NAMALWA (cell line): ENCODE data around the gene LPCAT1.
"Not testable (repeated sequence)": the region's sequence is repeated elsewhere in the genome, so short reads cannot be mapped to it uniquely, and the experiment has no call there.

Source experiments
- DNase-seq: peaks from one replicate; pipeline ENCODE4 v3.0.0-alpha.2; 2015; ENCODE audit warnings: low spot score

Gene LPCAT1

DNA sequence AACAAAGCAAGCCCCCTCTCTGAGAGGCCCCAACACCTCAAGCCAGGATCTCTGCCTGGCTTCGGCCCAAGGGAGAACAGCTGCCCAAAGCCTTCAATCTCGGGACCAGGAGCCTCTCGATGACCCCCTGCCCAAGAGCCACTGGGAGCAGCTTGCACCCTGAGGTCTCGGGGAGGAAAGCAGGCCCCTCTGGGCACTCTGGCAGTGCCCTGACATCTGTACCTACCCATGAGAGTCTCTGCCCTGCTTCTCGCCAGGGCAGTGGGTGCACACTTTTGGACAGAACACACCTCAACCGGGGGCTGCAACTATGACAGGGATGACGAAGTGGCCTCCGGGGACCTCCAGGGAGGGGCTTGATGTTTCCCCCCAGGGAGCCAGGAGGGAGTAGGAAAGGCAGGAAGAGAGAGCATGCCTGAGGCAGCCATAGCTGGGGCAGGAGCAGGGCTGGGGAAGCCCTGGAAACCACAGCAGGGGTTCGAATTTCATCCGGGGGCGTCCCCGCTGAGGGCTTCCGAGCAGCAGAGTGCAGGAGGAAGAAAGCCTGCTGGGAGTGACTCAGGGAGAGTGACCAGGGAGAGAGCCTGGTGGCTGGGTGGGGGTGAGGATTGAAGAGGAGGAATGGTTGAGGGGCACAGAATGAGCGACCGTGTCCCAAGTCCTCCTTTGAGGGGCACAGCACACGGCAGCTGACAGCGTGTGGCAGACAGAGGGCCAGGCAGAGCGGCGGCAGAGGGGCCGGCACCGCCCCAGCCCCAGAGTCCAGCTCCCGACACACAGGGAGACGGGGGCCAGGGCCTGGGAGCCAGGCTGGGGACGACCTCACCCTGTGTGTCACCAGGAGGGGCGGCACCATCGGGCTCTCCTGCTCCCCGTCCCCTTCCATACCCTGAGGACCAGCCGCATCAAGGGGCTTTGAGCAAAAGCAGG, 1.8 kb downstream of the LPCAT1 start:
- no peak for DNase-seq

DNA sequence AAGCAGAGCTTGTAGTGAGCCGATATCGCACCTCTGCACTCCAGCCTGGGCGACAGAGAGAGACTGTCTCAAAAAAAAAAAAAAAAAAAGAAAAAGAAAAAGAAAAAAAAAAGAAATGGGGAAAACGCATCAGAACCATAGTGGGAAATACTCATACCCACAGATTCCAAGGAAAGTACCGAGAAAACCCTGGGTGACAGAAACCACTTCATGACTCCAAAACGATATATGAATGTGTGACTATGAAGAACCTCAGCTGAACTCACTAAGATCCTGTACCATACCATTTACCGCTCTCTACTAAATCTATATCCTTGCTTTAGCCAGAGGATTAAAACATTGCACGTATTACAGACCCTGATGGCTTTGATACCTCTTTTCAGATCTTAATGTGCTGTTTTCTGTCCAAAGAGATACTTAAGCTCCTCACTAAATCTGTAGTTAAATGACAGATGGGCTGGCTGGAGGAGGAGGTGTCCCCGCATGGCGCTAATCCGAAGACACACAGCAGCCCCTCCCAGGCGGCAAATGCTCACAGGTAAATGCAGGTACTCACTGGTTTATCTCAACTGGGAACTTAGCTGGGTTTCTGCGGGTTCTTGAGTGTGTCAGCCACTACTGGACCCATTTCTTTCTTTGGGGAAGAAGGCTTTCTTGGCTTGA, 2.8 kb downstream of the LPCAT1 start:
- no peak for DNase-seq

DNA sequence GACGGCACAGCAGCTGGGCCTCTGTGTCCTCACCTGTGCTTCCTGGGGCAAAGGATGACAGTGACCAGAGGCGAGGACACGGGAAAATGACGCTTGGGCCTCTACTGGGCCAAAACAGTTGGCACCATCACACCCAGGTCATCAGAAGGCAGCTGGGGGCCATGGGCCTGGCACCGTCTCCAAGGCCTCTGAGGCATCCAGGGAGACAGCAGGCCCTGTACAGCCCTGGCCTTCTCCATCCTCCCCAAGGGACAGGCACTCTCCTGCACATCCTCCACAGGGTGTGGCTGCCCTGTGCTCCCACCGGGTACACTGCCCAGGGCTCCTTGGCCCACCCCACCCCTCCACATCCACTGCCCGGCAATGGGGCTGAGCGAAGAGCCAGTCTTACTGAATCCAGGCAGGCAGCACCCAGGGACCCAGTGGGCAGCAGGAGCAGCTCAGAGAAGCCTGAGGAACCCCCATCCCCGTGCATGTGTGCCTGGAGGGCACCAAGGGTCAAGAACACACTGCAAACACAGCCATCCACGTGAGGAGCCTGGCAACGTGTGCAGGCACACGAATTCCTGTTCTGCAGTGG, 4.0 kb downstream of the LPCAT1 start:
- DNase-seq, result no peak

DNA sequence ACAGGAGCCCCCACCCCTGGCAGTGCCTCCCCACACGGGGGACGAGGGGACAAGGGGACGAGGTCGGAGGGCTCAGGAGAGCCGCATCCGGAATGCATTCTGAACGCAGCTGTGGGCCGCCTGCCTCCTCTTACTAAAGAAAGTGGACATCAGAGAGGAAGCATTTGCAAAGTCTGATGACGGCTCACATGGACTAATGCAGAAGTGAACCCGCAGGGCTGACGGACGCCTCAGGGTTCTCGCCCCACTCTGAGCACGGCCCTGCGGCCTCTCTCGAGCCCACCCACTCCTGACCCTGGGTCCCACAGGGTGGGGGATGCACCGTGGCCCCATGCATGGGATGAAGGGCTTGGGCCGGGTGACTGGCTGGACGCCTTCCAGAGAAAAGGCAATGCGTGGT, 5.9 kb downstream of the LPCAT1 start:
- DNase-seq, result no peak

DNA sequence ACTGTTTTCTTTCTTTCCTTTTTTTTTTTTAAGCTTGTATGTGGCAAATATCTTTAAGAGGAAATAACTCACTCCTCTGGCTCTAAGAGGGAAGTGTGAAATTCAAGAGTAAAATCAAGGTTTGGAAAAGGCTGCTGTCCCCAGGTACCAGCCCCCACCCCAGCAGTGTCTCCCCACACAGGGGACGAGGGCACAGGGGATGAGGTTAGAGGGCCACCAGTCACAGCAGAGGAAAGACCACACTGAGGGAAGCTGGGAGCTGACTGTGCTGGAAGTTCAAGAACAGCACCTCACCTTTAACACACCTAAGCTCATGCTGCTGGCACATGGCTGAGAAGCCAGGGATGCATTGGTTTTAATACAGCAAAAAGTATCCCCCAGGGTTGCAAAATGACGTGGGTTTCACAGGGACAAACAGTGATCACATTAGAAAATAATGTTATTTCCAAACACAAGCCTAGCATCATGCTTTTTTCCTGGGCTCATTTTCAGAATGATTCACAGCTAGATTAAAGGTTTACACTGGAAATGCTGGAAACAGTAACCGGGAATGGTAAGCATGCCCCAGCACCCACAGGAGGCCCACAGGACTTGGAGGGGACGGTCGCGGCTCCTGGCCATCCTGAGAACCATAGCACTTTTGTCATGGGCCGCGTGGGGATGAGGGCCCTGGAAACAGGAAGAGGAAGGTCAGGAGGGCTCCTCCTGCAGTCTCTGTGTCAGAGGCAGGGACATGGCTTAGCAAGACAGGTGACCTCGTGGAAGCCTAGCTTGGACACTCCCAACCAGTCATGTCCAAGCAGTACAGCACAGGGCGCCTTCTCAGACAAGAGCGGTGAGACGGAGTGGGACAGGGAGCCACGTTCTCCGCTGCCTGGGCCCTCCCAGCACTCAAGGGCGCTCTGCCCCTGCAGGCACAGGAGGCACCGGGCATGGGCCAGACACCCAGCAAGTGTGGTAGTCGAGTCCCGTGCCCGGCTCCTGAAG, 6.9 kb downstream of the LPCAT1 start:
- no peak for DNase-seq

DNA sequence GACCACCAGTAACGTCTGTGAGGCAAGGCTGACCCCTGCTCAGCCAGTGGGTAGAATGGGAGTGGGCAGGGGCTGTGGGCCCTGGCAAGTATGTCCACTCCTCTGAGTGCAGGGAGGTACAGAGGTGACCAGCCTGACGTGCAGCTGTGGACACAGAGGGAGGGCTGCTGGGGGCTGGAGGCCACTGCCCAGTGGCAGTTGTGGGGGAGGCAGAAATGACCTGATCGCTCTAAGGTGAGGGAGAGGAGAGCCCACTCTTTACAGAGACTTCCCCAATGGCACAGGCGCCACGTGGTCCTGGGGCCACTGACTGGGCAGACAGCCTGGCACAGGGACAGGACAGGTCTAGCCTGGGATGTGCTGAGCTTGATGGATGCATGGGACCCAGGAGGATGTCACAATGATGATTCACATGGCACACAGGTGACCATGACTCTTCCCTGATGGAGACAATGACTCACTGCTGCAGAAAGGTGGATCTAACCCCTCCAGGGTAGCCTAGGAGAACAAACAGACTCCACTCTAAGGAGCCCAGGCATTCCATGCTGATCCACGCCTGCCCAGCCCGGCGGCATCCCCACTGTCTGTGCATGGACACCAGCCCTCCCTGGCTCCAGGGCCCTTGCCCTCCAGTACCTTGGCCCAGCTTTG, 7.7 kb downstream of the LPCAT1 start:
- no peak for DNase-seq

DNA sequence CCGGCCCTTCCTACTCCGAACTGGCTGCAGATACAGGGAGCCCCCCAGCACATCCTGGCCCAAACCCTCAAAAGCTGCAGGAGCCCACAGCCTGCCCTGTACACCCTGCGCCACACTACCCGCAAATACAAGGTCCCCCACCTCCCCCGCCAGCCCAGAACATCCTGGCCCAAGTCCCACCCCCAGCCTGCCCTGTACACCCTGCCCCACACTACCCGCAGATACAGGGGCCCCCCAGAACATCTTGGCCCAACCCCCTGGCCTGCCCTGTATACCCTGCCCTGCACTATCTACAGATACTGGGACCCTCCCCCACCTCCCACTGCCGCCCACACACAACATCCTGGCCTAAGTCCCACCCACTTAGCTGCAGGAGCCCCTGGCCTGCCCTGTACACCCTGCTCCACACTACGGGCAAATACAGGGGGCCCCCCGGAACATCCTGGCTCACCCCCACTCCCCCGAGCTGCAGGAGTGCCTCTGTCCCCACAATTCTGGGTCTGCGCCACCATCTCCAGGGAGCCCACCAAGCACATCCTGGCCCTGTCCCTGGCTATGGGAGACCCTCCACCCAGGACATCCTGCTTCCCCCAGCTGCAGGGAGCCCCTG, 8.3 kb downstream of the LPCAT1 start:
- no peak for DNase-seq

DNA sequence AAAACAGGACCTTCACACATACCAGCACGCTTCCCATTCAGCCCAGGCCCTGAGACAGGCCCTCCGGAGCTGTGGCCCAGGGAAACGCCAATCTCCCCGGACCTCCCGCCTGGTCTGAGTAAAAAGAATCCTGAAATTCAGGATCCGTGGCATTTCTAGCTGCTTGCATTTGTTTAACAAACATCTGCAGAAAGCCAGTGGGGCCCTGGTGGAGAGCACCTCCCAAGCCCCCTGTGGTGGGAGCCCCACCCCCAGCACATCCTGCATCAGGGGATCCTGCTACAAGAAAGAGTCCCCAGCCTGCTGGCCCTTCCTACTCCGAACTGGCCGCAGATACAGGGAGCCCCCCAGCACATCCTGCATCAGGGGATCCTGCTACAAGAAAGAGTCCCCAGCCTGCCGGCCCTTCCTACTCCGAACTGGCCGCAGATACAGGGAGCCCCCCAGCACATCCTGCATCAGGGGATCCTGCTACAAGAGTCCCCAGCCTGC, 8.9 kb downstream of the LPCAT1 start:
- DNase-seq, result not testable (repeated sequence)

DNA sequence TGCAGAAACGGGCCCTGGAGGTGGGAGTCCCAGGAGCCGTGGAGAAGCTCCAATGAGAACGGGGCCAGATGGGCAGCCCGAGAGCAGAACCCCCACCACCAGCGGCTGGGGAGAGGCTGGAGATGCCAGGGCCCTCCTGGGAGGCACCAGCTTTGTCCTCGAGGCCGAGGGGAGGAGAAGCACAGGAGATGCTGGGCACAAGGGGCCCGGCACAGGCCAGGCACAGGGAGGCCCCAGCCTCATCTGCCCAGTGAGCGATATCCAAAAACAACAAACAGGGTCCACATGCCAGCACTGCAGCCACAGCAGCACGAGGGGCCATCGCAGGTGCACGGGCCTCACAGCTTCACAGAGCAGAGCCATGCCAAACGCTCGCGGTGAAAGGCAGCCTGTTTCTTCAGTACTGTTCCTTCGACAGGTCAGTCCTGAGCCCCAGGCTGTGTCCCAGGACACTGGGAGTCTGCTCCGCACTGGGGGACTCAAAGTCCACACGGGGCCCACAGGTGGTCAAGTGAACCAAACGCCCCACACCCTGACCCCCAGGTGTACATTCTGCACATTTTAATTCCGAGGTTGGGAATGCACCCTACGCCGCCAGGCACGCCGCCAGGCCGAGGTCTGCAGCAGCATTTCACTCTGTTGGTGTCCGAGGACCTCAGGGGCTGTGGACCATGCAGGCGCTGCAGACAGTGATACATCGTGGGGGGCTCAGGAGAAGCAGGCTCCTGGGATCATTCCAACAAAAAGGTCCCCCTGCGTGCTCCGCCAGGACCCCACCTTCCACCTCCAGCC, 9.5 kb downstream of the LPCAT1 start:
- no peak for DNase-seq

DNA sequence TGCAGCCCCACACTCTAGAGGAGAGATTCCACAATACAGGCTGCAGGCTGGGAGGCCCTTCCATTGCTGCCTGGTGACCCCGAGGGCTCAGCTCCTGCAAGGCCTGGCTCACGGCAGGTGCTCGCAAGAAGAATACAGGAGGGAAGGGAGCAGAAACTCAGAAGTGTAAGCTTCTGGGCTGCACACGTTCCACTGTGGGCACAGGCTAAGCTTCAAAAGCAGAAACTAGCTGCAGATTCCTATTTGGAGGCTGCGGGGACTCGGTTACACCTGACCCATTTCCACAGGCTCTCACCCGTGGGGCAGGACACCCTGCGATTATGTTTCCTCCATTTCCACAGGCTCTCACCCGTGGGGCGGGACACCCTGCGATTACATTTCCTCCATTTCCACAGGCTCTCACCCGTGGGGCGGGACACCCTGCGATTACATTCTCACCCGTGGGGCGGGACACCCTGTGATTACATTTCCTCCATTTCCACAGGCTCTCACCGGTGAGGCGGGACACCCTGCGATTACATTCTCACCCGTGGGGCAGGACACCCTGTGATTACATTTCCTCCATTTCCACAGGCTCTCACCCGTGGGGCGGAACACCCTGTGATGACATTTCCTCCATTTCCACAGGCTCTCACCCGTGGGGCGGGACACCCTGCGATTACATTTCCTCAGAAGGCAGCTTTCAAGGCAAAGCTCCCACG, 10.3 kb downstream of the LPCAT1 start:
- DNase-seq, result no peak

DNA sequence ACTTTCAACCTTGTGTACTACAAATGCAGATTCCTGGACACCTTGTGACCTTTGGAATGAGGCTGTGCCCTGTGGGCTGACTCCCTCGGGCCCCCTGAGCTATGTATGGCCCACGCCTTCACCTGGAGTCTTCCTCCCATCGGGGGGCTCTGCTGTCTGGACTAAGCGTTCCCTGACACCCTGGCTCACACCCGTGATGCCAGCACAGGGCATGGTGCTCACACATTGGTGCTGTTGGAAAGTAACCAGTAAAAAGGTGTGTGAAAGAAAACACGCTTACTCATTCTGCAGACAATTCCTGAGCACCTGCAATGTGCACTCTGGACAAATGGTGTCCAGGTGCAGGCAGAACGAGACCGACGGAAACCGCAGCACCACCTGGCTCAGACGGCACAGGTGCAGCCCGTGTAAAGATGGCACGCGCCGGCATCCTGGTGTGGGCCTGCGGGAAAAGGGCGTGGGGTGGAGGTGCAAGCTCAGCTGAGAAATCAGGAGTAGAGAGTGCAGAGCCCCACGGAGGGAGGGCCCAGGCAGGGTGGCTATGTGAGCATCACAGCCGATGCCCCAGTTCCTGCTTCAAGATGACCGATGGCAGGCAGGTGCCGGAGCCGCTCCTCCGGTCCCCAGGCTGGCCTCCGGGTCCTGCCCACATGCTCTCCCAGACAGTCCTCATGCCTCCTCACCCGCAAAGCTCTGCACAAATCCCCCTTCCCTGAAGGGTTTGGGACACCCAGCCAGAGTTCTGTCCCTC, 11.0 kb downstream of the LPCAT1 start:
- DNase-seq, result no peak

DNA sequence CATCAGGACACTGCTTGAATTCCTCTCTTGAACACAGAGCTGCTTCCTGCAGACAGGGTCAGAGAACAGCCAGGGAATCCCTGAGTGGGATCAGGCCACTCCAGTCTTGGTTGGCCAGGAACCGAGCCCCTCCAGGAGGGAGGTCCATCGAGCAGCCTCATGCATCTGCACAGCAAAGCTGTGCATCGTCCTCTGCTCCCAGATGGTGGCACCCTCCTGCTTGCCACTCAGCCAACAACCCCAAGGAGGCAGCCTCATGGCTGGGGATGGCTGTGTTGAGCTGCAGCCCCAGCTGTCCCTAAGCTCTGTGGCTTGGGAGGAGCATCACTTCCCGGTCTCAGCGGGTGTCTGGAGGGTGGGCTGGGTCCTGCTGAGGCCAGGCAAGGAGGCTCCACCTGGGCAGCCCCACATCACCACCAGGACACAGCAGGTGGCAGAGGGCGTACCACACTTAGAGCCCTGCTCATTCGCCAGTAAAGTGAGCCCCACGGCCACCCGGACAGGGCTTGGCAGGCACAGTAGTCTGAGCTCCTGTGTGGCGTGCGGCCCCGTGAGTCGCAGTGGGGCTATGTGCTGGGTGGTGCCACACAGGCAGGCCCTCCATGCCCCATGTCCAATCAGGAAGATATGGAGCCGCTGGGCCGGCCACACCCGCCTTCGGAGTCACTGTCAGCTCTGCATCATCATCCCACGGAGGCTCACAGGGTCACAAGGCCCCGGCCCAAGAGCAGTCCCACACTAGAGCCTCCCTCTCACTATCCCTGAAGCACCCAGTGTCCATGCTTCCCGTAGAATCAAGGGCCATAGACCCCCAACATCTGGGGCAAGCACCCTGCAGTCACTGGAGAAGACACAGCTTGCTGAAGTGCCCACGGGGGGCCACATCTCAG, 11.9 kb downstream of the LPCAT1 start:
- DNase-seq, result peak; percentile 56

DNA sequence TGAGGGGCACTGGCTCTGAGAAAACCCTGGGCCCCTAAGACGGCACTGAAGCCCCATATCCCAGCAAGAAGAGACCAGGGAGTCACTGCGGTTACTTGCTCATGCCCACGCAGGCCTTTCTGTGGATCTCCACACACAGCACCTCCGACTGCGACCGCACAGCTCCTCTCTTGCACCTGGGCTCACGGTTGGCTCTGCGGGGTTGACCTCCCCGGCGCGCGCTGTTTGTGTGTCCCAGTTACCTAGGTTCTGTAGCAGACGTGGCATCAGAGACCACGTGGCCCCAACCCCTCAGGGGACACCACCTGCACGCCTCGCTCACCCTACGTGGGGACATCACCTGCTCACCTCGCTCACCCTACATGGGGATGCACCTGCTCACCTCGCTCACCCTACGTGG, 12.7 kb downstream of the LPCAT1 start:
- DNase-seq, result no peak

DNA sequence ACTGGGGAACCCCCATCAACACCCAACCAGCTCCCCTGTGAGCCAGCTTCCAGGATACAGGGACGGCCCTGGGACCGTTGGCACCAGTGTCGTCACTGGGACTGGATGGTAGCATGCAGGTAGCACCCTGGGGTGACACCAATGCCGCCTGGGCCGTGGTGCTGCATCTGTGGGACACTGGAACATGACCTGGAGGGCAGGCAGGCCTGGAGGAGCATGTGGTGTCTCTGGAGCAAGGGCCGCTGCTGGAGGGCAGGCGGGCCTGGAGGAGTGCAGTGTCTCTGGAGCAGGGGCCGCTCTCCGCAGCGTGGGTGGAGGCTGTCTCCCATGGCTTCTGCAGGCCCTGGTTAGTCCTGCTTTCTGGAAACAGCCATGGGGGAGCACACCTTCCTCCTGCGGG, 13.1 kb downstream of the LPCAT1 start:
- no peak for DNase-seq

DNA sequence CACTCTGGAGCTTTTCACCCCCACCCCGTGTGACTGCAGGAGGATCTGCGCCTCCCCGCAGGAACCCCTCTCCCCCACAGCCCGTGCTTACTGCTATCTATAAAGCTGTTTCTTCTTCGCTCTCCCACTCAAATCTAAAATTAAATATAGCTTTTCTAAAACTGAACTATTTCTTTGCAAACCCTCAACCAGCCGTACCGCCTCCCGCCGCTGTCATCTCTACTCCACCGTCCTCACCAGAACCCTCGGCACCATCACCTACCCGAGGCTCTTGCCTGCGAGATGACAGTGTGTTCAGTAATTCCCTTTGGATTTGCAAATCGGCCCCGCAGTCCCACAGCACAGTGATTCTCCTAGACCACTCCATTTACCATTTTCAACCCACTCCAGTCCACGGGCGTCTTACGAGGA, 13.6 kb downstream of the LPCAT1 start:
- DNase-seq, result no peak

DNA sequence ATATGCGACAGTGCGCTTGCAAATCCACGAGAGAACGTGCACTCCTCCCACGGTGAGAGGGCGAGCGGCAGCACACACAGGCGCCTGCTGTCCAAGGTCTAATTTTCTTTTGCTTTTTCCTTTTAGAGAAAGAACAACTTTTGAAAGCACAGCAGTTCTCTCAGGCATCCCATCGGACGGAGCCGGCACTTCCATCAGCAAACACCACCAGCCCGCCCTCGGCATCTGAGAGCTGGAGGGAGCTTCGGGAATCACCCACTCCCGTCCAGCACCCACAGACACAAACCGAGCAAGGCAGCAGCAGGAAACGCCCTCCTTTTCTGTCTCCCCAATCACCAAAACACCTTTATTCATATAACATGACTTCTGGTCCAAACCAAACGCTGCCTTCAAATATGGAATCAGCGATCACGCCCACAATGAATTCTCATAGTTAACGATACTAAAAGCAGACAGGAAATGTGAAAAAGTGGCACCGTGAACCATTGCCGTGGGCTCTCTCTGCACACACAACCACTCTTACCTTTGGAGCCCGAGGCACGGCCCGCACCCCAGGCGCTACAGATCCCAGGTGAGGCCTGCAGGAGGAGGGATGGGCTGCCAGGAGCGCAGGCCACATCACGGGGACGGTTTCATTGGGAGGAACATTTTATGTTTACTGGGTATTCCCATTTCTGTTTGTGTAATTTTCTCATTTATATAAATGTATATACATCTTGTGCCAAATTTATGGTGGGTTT, 14.2 kb downstream of the LPCAT1 start:
- no peak for DNase-seq
